WTC11 (cell line): ENCODE measurements around the gene MCF2L2. TPM values are rescaled to one million over a fixed set of nuclear protein-coding genes. Genes with fewer than 3 reads are reported as not detected.

Experiments
- ATAC-seq: fragments of 200-7000 bp; cut with Tn5 transposase; 2 replicates; pipeline ENCODE4 v1.10.0; 2021; ENCODE audit warnings: mild to moderate bottlenecking, moderate library complexity
- CTCF ChIA-PET: fragments of 300-600 bp; sonication (Branson Sonifier 250); formaldehyde crosslinking; loops from one replicate; lab custom pipeline; 2021; ENCODE audit warnings: antibody characterized with exemption; lab: Charles Lee
- POLR2A ChIA-PET: fragments of 350-600 bp; sonication (Branson Sonifier 250); formaldehyde crosslinking; loops from one replicate; lab custom pipeline; 2021; ENCODE audit warnings: antibody characterized with exemption; lab: Charles Lee
- DNase-seq: peaks from one replicate; pipeline ENCODE4 v3.0.0; 2021; ENCODE audit warnings: low spot score
- H3K27ac Mint-ChIP-seq: 2 replicates; pipeline ENCODE4 v1.8.0; 2021; ENCODE audit warnings: mixed read lengths
- H3K27me3 Mint-ChIP-seq: 2 replicates; pipeline ENCODE4 v1.8.0; 2021; ENCODE audit warnings: low read depth, mild to moderate bottlenecking, moderate library complexity, mixed read lengths
- H3K36me3 Mint-ChIP-seq: 2 replicates; pipeline ENCODE4 v1.8.0; 2021; ENCODE audit warnings: mixed read lengths
- H3K4me1 Mint-ChIP-seq: 2 replicates; pipeline ENCODE4 v1.8.0; 2022; ENCODE audit warnings: mixed read lengths
- H3K4me3 Mint-ChIP-seq: 2 replicates; pipeline ENCODE4 v1.8.0; 2021; ENCODE audit warnings: mild to moderate bottlenecking, moderate library complexity, mixed read lengths
- H3K9me3 Mint-ChIP-seq: 2 replicates; pipeline ENCODE4 v1.8.0; 2021; ENCODE audit warnings: mixed read lengths
- CBFB ChIP-seq: sonication (generic); formaldehyde crosslinking; IDR thresholded peaks from 2 replicates; pipeline ENCODE4 v1.8.1; 2022; ENCODE audit warnings: mild to moderate bottlenecking, low read depth, missing genetic modification reagents
- CREM ChIP-seq: sonication (generic); formaldehyde crosslinking; IDR thresholded peaks from 2 replicates; pipeline ENCODE4 v1.8.1; 2022; ENCODE audit warnings: mild to moderate bottlenecking, missing genetic modification reagents, moderate library complexity
- EMX1 ChIP-seq: fragments of 250-450 bp; sonication (Bioruptor Pico); IDR thresholded peaks from 2 replicates; pipeline ENCODE4 v1.8.0; 2021; ENCODE audit warnings: mild to moderate bottlenecking
- FOXK1 ChIP-seq: sonication (generic); formaldehyde crosslinking; IDR thresholded peaks from 2 replicates; pipeline ENCODE4 v1.8.0; 2022; ENCODE audit warnings: mild to moderate bottlenecking, moderate library complexity, missing genetic modification reagents
- GABPB1 ChIP-seq: sonication (generic); formaldehyde crosslinking; IDR thresholded peaks from 2 replicates; pipeline ENCODE4 v1.8.1; 2023; ENCODE audit warnings: mild to moderate bottlenecking, missing genetic modification reagents
- NR3C1 ChIP-seq: sonication (generic); formaldehyde crosslinking; conservative IDR thresholded peaks from 2 replicates; pipeline ENCODE4 v1.8.1; 2023; ENCODE audit warnings: low read depth, mild to moderate bottlenecking, missing genetic modification reagents
- PRRX2 ChIP-seq: fragments of 250-450 bp; sonication (Bioruptor Pico); IDR thresholded peaks from 2 replicates; pipeline ENCODE4 v1.8.0; 2021; ENCODE audit warnings: mild to moderate bottlenecking
- RORB ChIP-seq: fragments of 250-450 bp; sonication (Bioruptor Pico); IDR thresholded peaks from 2 replicates; pipeline ENCODE4 v1.9.0; 2021; ENCODE audit warnings: mild to moderate bottlenecking
- SP1 ChIP-seq: sonication (generic); formaldehyde crosslinking; conservative IDR thresholded peaks from 2 replicates; pipeline ENCODE4 v1.8.1; 2022; ENCODE audit warnings: missing genetic modification reagents
- total RNA-seq: library from RNA; stranded (reverse); gene quantifications from 3 replicates; pipeline ENCODE4 v1.2.3, GENCODE V29; 2021
- TF ChIP-seq, protein P1 (sequence below): sonication (generic); formaldehyde crosslinking; IDR thresholded peaks from 2 replicates; pipeline ENCODE4 v1.8.0; 2023; ENCODE audit warnings: missing genetic modification reagents, mild to moderate bottlenecking, borderline replicate concordance
- TF ChIP-seq, protein P2 (sequence below): sonication (generic); formaldehyde crosslinking; IDR thresholded peaks from 2 replicates; pipeline ENCODE4 v1.8.1; 2023; ENCODE audit warnings: mild to moderate bottlenecking, missing genetic modification reagents, moderate library complexity
- TF ChIP-seq, protein P3 (sequence below): sonication (generic); formaldehyde crosslinking; IDR thresholded peaks from 2 replicates; pipeline ENCODE4 v1.8.1; 2023; ENCODE audit warnings: mild to moderate bottlenecking, missing genetic modification reagents
- TF ChIP-seq, protein P4 (sequence below): fragments of 250-450 bp; sonication (Bioruptor Pico); IDR thresholded peaks from 2 replicates; pipeline ENCODE4 v1.9.0; 2021; ENCODE audit warnings: mild to moderate bottlenecking

The MCF2L2 gene
- total RNA-seq, 1 experiment from 2014 or later, result 7.5 TPM

DNA sequence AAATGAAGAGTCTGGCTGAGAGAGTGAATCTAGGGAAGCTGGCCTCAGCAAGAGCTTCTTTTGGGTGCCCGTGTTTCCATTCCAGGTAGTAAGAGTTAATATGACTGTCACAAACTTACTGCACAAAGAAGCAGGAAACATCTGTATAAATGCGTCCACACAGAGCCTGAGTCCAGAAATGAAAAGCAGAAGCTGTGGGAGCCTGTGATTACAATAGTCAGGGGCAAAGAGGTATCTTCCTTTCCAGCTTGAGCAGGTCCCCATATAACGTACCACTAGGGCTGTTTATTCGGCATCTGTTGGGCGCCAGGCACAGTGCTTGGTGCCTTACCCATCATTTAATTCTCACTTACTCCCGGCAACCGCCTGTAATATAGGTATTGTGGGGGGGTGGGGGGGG lies 215.9 kb downstream of the MCF2L2 start (continued):
- TF ChIP-seq, protein P1, sequence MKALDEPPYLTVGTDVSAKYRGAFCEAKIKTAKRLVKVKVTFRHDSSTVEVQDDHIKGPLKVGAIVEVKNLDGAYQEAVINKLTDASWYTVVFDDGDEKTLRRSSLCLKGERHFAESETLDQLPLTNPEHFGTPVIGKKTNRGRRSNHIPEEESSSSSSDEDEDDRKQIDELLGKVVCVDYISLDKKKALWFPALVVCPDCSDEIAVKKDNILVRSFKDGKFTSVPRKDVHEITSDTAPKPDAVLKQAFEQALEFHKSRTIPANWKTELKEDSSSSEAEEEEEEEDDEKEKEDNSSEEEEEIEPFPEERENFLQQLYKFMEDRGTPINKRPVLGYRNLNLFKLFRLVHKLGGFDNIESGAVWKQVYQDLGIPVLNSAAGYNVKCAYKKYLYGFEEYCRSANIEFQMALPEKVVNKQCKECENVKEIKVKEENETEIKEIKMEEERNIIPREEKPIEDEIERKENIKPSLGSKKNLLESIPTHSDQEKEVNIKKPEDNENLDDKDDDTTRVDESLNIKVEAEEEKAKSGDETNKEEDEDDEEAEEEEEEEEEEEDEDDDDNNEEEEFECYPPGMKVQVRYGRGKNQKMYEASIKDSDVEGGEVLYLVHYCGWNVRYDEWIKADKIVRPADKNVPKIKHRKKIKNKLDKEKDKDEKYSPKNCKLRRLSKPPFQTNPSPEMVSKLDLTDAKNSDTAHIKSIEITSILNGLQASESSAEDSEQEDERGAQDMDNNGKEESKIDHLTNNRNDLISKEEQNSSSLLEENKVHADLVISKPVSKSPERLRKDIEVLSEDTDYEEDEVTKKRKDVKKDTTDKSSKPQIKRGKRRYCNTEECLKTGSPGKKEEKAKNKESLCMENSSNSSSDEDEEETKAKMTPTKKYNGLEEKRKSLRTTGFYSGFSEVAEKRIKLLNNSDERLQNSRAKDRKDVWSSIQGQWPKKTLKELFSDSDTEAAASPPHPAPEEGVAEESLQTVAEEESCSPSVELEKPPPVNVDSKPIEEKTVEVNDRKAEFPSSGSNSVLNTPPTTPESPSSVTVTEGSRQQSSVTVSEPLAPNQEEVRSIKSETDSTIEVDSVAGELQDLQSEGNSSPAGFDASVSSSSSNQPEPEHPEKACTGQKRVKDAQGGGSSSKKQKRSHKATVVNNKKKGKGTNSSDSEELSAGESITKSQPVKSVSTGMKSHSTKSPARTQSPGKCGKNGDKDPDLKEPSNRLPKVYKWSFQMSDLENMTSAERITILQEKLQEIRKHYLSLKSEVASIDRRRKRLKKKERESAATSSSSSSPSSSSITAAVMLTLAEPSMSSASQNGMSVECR, result no peak

DNA sequence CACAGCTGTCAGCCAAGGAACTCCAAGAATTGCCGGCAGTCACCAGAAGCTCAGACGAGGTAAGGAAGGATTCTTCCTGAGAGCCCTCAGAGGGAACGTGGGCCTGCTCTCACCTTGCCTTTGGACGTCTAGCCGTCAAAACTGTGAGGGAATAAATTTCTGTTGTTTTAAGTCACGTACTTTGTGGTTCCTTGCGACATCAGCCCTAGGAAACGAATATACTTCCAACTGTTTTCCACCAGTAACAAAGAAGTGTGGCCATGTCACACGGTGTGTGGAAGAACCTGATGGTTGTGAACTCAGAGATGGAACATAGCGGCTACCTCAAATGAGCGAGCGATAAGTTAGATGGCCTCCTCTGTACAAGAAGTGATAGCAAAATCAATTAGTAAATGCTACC lies 216.3 kb downstream of the MCF2L2 start:
- no peaks in the 10 kb centered on the region for H3K27me3 Mint-ChIP-seq
- H3K27ac Mint-ChIP-seq, result no peak overlapping the region
- peaks cover 17% of the 10 kb centered on the region for H3K9me3 Mint-ChIP-seq
- no peak for DNase-seq
- H3K36me3 Mint-ChIP-seq, result peaks cover 12% of the 10 kb centered on the region; the same call in 1 of the 2 replicates
- TF ChIP-seq SP1 (CRISPR knock-in tag) (no peak), FOXK1 (CRISPR knock-in tag) (no peak), CBFB (CRISPR knock-in tag) (no peak), GABPB1 (CRISPR knock-in tag) (no peak), PRRX2 (CRISPR knock-in tag) (no peak), EMX1 (CRISPR knock-in tag) (no peak), RORB (no peak), CREM (CRISPR knock-in tag) (no peak)
- TF ChIP-seq, protein P2, sequence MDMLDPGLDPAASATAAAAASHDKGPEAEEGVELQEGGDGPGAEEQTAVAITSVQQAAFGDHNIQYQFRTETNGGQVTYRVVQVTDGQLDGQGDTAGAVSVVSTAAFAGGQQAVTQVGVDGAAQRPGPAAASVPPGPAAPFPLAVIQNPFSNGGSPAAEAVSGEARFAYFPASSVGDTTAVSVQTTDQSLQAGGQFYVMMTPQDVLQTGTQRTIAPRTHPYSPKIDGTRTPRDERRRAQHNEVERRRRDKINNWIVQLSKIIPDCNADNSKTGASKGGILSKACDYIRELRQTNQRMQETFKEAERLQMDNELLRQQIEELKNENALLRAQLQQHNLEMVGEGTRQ (CRISPR knock-in tag), result no peak
- TF ChIP-seq, protein P3, sequence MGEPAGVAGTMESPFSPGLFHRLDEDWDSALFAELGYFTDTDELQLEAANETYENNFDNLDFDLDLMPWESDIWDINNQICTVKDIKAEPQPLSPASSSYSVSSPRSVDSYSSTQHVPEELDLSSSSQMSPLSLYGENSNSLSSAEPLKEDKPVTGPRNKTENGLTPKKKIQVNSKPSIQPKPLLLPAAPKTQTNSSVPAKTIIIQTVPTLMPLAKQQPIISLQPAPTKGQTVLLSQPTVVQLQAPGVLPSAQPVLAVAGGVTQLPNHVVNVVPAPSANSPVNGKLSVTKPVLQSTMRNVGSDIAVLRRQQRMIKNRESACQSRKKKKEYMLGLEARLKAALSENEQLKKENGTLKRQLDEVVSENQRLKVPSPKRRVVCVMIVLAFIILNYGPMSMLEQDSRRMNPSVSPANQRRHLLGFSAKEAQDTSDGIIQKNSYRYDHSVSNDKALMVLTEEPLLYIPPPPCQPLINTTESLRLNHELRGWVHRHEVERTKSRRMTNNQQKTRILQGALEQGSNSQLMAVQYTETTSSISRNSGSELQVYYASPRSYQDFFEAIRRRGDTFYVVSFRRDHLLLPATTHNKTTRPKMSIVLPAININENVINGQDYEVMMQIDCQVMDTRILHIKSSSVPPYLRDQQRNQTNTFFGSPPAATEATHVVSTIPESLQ, result no peak
- TF ChIP-seq, protein P4, sequence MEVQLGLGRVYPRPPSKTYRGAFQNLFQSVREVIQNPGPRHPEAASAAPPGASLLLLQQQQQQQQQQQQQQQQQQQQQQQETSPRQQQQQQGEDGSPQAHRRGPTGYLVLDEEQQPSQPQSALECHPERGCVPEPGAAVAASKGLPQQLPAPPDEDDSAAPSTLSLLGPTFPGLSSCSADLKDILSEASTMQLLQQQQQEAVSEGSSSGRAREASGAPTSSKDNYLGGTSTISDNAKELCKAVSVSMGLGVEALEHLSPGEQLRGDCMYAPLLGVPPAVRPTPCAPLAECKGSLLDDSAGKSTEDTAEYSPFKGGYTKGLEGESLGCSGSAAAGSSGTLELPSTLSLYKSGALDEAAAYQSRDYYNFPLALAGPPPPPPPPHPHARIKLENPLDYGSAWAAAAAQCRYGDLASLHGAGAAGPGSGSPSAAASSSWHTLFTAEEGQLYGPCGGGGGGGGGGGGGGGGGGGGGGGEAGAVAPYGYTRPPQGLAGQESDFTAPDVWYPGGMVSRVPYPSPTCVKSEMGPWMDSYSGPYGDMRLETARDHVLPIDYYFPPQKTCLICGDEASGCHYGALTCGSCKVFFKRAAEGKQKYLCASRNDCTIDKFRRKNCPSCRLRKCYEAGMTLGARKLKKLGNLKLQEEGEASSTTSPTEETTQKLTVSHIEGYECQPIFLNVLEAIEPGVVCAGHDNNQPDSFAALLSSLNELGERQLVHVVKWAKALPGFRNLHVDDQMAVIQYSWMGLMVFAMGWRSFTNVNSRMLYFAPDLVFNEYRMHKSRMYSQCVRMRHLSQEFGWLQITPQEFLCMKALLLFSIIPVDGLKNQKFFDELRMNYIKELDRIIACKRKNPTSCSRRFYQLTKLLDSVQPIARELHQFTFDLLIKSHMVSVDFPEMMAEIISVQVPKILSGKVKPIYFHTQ (CRISPR knock-in tag), result no peak
- TF ChIP-seq, all 79 proteins: peak for 0
- CTCF ChIA-PET, result interaction anchor here (1.2 kb wide), 1 partner anchor 33 kb away, joined by 3 read pairs; no protein-coding TSS in a partner anchor
- H3K4me3 Mint-ChIP-seq, result no peak overlapping the region
- no peak for ATAC-seq
- peaks cover 3% of the 10 kb centered on the region; the same call in 1 of the 2 replicates for H3K4me1 Mint-ChIP-seq
- POLR2A ChIA-PET, result no interaction called here

DNA sequence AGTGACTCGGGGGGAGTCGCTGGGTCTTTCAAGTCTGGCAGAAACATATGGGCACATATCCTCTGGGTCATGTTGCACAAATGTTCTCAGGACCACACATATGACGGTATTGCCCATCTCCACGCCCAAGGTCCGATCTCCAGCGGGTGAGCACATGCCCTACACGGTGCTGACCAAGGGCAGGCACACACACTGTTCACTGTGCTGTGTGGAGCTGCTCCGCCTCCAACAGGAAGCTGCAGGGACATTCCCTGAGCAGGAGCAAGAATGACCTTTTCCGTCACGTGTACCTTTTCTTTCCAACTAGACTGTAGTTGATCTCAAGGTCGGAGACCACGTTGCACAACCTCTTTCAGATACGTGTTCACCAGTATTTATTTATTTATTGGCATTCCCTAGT lies 217.1 kb downstream of the MCF2L2 start:
- Mint-ChIP-seq H3K4me3 (no peak overlapping the region), H3K27ac (no peak overlapping the region), H3K36me3 (peaks cover 12% of the 10 kb centered on the region; the same call in 1 of the 2 replicates), H3K4me1 (peaks cover 3% of the 10 kb centered on the region; the same call in 1 of the 2 replicates), H3K27me3 (no peaks in the 10 kb centered on the region), H3K9me3 (peaks cover 17% of the 10 kb centered on the region)
- ATAC-seq (peak; percentile 56; the same call in 1 of the 2 replicates), DNase-seq (no peak)
- POLR2A ChIA-PET, result no interaction called here
- TF ChIP-seq NR3C1 (CRISPR knock-in tag) (no peak), RORB (no peak), GABPB1 (CRISPR knock-in tag) (0 out of 2 replicates have a peak, but pooled peaks have one; percentile 37)
- CTCF ChIA-PET, result no interaction called here
